Aortic smooth muscle cell (primary cell): ENCODE measurements around the gene TAL2. TPM values are rescaled to one million over a fixed set of nuclear protein-coding genes. Genes with fewer than 3 reads are reported as not detected.

Experiments used
- total RNA-seq: library from RNA; depleted of rRNA; stranded (reverse); fragments of >200 nt; gene quantifications from 2 replicates; pipeline ENCODE4 v1.2.3, GENCODE V29; 2014

Gene TAL2
- total RNA-seq: 0.26 TPM in 1 of 2 replicates, not detected in the other

DNA sequence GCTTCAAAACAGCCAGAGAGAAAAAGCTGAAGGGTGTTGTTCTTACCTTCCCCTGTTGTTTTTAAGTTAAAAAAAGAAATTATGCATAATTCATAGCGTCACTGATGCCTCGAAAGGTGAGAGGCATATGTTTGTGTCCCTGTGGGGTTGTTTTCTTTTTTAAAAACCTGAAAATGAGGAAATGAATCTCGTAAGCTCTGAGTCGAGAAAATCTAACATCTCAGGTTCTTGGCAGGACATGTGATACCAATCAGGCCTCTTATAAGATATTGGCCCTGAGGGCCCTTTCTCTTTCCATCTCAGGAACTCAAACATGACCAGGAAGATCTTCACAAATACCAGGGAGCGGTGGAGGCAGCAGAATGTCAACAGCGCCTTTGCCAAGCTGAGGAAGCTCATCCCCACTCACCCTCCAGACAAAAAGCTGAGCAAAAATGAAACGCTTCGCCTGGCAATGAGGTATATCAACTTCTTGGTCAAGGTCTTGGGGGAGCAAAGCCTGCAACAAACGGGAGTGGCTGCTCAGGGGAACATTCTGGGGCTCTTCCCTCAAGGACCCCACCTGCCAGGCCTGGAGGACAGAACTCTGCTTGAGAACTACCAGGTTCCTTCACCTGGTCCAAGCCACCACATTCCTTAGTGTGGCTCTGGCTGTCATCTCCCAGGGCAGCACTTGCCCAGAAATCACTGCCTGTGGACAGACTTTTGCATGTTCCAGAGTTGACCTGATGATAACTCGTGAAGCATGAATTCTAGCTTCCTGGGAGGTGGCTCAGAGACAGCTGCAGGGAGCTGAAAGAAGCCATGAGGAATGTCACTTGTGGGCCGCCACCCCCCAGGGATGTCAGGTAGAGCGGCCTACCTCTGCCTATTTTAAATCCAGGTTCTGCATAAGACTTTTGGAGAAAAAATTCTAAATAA, at the start of gene TAL2:
TAL2 (plus strand) TSS at position 274 of the 921 bp plus-strand sequence; CDS start at position 314, 40 bp downstream.

DNA sequence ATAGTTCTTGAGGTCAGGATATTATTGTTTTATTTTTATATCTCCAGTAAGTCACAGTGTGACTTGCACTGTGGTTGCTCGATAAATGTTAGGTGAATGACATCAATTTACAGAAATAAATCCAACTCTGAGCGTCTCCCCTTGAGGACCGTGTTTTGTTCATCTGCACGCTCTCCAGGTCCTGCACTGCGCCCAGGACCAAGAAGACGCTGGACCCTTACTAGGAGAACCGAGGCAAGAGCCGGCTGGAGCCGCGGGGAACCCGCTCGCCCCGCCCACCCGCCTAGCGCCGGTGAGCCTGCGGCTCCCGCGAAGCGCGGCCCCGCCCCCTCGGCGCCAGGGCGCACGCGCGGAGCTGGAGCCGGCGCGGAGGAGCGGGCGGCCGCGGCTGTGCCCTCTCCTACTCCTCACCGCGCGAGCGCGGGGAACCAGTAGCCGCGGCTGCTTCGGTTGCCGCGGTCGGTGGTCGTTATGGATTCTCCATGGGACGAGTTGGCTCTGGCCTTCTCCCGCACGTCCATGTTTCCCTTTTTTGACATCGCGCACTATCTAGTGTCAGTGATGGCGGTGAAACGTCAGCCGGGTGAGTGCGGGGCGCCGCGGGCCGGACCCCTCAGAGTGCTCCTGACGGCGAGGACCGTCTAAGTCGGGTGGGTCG, 32.1 kb downstream of the TAL2 start, which contains the start of gene TMEM38B:
TMEM38B (plus strand) TSS at position 352 of the 658 bp plus-strand sequence; CDS start at position 472, 120 bp downstream.

Other genes with a start within 250 kb of the TAL2 start
- 4.5 and 5.1 TPM in 2 replicates for gene FSD1L, start 214.4 kb upstream of the TAL2 start, total RNA-seq
- gene FKTN, start 104.3 kb upstream of the TAL2 start, total RNA-seq: 21.3 and 32.5 TPM in 2 replicates
- 10.9 and 11.1 TPM in 2 replicates for gene TMEM38B, start 32.1 kb downstream of the TAL2 start, total RNA-seq